Posterior cingulate gyrus (tissue), 11 donors: Measurements from ENCODE around the gene CHTOP.
A peak's percentile ranks its signal among the peaks of the same experiment; 100 is the strongest.

Source experiments
- DNase-seq, 10 donors: peaks; one replicate each; pipeline versions ENCODE4 v3.0.0 to v3.0.0-alpha.2; 2020 to 2021; ENCODE audit warnings: mixed read lengths in 3 of 10
- intact Hi-C: fragments of 100-400 bp; cut with DNase I; formaldehyde crosslinking; loops from one replicate; pipeline ENCODE4 v1.15.1; 2023

Gene CHTOP

DNA sequence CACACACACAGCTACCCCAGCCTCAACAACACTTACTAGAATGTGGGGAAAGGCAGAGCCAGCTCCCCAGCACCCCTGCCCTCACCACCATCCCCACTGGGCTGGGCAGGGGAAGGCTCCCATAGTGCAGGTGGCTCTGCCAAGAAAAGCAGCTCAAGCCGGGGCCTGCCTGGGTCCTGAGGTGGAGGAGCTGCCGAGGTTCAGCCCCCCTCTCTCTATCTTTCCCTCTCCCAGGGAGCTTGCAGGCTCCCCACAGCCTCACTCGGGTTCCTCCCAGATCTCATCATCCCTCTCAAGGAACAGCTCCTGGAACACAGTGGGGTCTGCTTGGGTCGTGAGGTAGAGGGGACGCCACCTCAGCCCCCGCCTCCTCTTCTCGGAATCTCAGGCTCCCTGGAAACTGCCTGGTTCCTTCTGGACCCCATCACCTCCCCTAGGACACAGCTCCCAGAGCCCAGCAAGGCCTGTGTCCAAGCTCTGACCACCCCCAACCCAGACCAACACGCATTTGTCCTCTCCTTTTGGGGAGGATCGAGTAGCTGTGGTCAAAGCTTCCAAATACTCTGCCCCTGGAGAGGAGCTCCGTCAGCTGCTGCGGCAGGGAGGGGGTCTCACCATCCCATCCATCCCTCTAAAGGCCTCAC lies 21.6 kb upstream of the CHTOP start:
- peak in 2 of 10 donors; percentile 18 to 60 for DNase-seq
- intact Hi-C loops, result no loop called here

DNA sequence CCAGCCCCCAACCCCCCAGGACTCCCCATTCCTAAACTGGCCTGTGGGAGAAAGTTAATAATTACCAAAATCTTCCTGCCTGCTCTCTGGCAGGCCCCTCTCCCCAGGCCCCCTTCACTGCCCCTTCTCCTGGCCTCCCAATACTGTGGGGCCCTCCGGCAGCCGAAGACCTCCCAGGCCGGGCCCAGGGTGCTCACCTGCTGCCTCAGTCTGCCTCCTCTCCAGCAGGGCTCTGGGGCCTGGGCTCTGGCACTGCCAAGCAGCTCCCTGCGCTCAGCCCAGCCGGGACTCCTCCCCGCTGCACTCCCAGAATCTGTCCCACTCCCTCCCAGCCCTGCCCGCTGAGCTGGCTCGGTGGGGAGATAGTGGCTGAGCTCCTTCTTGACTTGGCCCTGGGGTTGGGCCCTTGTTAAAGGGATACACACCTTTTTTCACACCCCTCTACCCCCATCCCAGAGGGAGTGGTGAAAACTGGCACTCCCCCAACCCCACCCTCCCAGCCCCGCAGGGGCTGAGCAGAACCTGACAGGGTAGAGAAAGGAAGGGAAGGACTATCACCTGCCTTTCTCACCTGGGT lies 21.0 kb upstream of the CHTOP start, which contains the start of gene S100A16:
Gene S100A16 (minus strand): TSS at position 383 of the 577 bp plus-strand sequence. CDS start 4,986 bp downstream, outside the sequence.
- intact Hi-C loops, result no loop called here
- DNase-seq, result peak in 5 of 10 donors; percentile 33 to 83 (median 45)

- intact Hi-C loops, result no loop called here
- DNase-seq, result peak in 2 of 10 donors; percentile 27 to 57
Measured at GRCh38 chr1:153613406-153613805, 20.5 kb upstream of the CHTOP start.

GRCh38 chr1:153614189-153614900 lies 19.5 kb upstream of the CHTOP start:
- intact Hi-C loops, result no loop called here
- DNase-seq, result peak in 2 of 10 donors; percentile 37 to 75

DNA sequence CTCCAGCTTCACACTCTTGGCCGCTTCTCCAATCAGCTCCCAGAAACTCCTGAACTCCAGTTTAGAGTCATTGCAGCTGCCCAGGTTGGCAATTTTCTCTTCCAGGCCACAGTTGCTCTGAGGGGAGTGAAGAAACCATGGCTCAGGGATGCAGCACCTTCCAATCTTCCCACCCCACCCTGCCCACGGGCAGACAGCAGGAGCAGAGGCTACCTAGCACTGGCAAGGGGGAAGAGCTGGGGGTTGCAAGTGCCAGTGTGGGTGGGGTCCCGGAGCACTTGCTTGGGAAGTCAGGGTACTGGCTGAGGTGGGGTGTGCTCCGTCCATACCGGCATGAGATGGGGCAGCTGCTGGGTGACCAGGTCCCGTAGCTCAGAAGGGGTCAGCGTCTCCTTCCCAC lies 19.0 kb upstream of the CHTOP start:
- intact Hi-C loops, result no loop called here
- peak in 1 of 10 donors; percentile 72 for DNase-seq

- DNase-seq, result peak in 1 of 10 donors; percentile 60
- intact Hi-C loops, result no loop called here
Measured at GRCh38 chr1:153615406-153615805, 18.5 kb upstream of the CHTOP start.

DNA sequence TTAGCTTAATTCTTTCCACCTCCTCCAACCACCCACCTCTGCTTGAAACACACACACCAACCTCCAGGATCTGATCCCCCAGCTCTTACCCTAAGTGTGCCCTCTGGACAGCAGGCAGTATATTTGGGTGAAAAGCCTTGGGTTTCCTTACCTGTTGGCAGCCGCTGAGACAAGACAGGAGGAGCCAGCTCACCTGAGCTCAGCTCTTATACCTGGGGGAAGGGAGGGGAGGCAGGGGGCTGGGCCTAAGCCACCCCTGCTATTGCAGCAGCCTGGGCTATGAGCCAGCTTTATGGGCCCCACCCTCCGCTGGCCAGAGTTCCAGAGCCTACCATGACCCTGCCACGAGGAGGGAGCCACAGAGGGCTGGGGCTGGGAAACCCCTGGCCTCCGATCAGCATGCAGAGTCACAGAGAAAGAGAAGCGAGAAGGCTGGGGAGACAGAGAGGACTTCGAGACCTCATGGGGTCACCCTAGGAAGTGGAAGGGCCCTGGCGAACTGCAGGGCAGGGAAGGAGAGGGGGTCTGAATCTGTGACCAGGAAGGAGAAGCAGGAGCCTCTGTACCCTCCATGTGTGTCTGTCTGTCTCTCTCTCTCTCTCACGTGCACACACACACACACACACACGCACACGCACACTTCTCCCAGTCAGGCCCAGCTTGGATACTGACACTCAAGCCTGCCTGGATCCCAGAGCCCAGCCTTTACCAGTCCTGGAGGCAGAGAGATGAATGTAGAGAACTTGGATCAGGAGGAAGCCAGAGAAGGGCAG lies 17.5 kb upstream of the CHTOP start, which contains the start of gene S100A14:
Gene S100A14 (minus strand): TSS at position 182 of the 773 bp plus-strand sequence. CDS start 467 bp downstream, outside the sequence.
- DNase-seq, result peak in 2 of 10 donors; percentile 27 to 48
- intact Hi-C loops, result no loop called here

GRCh38 chr1:153616917-153617311 lies 17.0 kb upstream of the CHTOP start:
- DNase-seq, result peak in 1 of 10 donors; percentile 43

GRCh38 chr1:153617663-153618062 lies 16.2 kb upstream of the CHTOP start:
- peak in 5 of 10 donors; percentile 43 to 94 (median 66) for DNase-seq
- intact Hi-C loops, result no loop called here

More at GRCh38 chr1:153616917-153617311, 17.0 kb upstream of the CHTOP start:
- intact Hi-C loops, result no loop called here

DNA sequence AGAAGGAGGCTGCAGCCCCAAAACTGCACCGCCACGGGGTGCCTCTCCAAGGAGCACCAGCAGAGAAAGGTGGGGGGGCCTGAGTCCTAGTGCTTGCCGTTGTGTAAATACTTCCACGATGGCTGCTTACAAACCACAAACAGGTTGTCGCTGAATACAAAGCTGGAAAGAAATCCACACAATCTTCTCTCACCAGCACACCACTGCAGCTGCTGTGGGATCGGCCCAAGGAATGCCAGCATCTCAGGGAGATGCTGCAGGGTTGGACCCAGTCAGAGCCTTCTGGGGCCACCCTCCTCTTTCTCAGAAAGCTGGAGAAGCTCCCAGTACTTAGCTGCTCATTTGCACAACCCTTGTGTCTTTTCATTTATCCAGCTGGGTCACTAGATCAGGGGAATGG lies 14.7 kb upstream of the CHTOP start:
- intact Hi-C loops, result no loop called here
- DNase-seq, result peak in 1 of 10 donors; percentile 6

- DNase-seq, result peak in 1 of 10 donors; percentile 40
- intact Hi-C loops, result no loop called here
Measured at GRCh38 chr1:153623101-153623500, 10.8 kb upstream of the CHTOP start.

GRCh38 chr1:153624965-153625611 lies 8.8 kb upstream of the CHTOP start:
- intact Hi-C loops, result loop anchor here (5.0 kb wide), 1 partner anchor 53 kb away; no protein-coding TSS in a partner anchor
- peak in 1 of 10 donors; percentile 44 for DNase-seq

GRCh38 chr1:153626477-153626903 lies 7.4 kb upstream of the CHTOP start:
- DNase-seq, result peak in 1 of 10 donors; percentile 52
- intact Hi-C loops, result loop anchor here (5.0 kb wide), 1 partner anchor 54 kb away; no protein-coding TSS in a partner anchor

DNA sequence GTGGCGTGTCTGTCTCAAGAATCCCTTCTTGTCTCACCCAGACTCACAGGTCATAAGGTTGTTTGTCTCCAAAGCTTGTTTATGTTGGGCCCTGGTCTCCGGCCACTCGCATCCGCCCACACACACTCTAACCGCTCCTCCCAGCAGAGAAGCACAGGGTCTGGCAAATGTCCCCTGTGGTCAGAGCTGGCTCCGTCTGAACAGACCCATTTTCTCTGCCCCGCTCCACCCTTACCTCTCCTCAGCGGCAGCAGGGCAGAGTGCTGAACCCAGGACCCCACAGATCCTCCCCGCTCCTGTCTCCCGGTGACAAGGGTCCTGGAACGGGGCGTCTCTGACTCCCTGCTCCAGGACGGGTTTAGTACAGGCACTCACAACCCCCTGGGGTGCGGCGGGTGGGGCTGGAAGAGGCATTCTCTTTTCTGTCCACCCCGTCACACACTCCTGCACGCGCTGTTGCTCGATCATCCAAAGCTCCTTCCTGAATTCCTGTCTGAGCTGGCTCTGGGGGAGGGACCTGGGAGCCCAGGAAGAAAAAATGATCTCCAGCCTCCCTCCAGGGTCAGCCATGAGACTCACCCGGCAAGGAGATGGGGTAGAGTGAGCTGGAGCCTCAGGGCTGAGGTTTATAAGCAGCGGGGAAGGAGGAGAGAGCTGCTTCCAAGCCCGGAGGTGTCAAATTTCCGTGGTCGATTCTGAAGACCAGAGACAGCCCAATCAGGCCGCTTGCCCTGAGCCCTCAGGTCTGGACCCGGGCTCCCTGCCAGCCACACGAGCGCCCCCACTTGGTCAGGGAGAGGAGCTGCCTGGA lies 6.8 kb upstream of the CHTOP start, which contains the start of gene S100A13:
Gene S100A13 (minus strand): TSS at position 602 of the 811 bp plus-strand sequence. CDS start 1,033 bp downstream, outside the sequence.
- intact Hi-C loops, result loop anchor here (5.0 kb wide), 1 partner anchor 55 kb away; no protein-coding TSS in a partner anchor

DNA sequence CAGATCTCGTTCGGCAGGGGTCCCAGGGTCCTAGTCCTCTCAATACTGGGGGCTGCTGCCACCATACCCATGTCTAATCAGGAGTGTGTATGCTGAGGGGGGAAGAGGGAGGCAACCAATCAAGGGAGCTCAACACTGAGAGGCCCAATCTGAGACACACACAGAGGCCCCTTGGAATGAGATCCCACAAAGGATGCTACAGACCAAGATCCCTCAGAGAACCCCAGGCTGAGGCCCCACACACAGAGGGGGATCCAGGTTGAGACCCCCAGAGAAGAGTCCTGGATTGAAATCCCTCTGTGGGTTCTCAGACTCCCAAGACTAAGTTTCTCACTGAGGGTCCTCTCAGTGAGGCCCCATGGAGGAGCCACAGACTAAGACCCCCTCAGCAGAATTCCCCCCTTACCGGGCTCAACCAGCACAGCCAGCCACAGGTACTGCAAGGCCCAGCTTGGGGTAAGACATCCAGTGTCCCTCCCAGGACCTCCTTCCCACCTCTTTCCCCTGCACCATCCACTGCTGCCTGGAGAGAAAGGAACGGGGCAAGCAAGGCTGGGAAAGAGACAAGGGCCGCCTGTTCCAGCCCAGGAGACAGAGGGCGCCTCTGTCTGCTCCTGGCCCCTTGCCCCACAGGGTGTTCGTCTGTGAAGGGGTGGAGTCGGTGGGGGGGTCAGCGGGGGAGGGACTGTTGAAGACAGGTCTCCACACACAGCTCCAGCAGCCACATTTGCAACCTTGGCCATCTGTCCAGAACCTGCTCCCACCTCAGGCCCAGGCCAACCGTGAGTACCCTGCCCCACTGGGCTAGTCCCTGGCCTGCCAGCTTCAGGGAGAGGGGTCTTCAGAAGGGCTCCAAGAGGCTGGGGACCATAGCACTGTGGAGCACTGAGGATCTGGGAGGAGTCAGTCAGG lies 5.9 kb upstream of the CHTOP start, which contains the start of gene S100A1:
Gene S100A1 (plus strand): TSS at position 720 of the 912 bp plus-strand sequence. CDS start 2,088 bp downstream, outside the sequence.
- DNase-seq, result peak; percentile 55 to 95 (median 76)
- intact Hi-C loops, result loop anchor here (5.0 kb wide), 1 partner anchor 56 kb away; no protein-coding TSS in a partner anchor

More for the DNA sequence above, 6.8 kb upstream of the CHTOP start, which contains the start of gene S100A13:
- DNase-seq, result peak in 8 of 10 donors; percentile 45 to 92 (median 62)

GRCh38 chr1:153628638-153629342 lies 5.1 kb upstream of the CHTOP start:
- intact Hi-C loops, result loop anchor here (5.0 kb wide), 1 partner anchor 56 kb away; no protein-coding TSS in a partner anchor
- peak in 1 of 10 donors; percentile 57 for DNase-seq
